ENCODE measurements around the gene ABO. TPM values are rescaled to one million over a fixed set of nuclear protein-coding genes. Genes with fewer than 3 reads are reported as not detected.

ABO gene
- total RNA-seq, 1 experiment from 2014 or later, result 1.2 TPM

DNA sequence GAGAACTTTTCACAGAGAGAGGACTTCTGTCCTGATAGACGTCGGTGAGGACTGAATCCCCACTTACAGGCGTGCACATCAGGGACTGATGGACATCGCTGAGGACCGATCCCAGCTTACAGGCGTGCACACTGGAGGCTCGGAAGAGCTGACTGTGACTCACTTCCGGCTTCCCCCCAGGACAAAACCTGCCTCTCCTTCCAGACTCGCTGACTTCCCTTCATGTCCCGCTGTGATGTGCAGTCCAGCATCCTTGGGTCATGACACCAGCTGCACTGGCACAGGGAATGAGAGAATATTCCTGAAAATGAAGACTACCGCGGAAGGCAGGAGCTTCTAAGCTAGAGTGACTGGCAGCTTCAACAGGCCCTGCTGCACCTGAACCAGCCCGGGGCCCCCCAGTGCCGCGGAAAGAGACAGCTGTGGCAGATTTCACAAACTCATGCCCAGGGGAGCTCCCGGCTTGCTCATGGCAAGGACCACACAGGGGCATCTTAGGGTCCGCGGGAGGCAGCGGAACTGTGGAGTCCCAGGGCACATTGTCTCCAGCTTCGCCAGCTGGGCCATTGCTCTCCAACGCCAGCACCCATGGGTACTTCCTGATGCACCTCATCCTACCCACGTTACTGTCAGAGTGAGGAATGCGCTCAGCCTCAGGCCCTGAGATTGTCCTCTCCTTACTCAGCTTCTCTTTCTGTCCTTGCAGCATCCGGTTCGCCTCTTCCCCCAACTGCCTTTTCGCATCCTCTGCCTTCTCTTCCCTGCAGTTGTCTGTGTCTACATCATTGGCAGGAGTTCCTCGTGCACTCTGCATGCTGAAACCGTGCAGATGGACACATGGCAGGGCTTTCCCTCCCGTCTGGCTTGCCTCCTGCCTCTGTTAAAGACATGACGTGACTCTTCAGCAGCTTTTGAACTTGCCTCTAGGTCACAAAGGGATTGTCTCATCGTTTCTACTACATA is 31.5 kb upstream of the ABO start:
- Histone ChIP-seq H2AFZ (ENCODE audit: low read depth, low read length, poor library complexity, severe bottlenecking) (no peak overlapping the region), H3K27me3 (ENCODE audit: insufficient read depth, low read length) (0 out of 2 replicates have a peak, but pooled peaks cover 3% of the 10 kb centered on the region), H3K36me3 (ENCODE audit: control insufficient read depth in 1 of 2, insufficient read depth in 2 of 2, low read length in 2 of 2) (no peaks in the 10 kb centered on the region), H3K79me2 (ENCODE audit: insufficient read depth, low read length) (no peaks in the 10 kb centered on the region), H3K27ac (ENCODE audit: low read depth, low read length) (no peak overlapping the region), H3K9me3 (ENCODE audit: control insufficient read depth in 1 of 2, insufficient read depth in 1 of 2, low read depth in 1 of 2, low read length in 2 of 2) (peaks cover 0 to 3% of the 10 kb centered on the region in 2 experiments; a peak in 1 of 4 replicates), H3K4me2 (ENCODE audit: low read length) (no peak overlapping the region), H4K20me1 (ENCODE audit: insufficient read depth) (no peaks in the 10 kb centered on the region), H3K9me2 (ENCODE audit: insufficient read depth) (no peaks in the 10 kb centered on the region), H3K4me1 (ENCODE audit: control insufficient read depth in 1 of 2, insufficient read depth in 2 of 2, low read length in 2 of 2) (no peaks in the 10 kb centered on the region), H3K9ac (ENCODE audit: low read length) (no peak overlapping the region), H3K4me3 (replicated peaks in 1 of 2; ENCODE audit: low read depth in 1 of 2, low read length in 2 of 2) (no peak overlapping the region)
- ATAC-seq (no peak), DNase-seq (ENCODE audit: low read depth, low spot score) (no peak)
- intact Hi-C loops (cut with micrococcal nuclease), result no loop called here
- TF ChIP-seq, protein P1, sequence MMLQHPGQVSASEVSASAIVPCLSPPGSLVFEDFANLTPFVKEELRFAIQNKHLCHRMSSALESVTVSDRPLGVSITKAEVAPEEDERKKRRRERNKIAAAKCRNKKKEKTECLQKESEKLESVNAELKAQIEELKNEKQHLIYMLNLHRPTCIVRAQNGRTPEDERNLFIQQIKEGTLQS (IDR thresholded peaks at IDR 0.05), result no peak
- TF ChIP-seq, protein P2, sequence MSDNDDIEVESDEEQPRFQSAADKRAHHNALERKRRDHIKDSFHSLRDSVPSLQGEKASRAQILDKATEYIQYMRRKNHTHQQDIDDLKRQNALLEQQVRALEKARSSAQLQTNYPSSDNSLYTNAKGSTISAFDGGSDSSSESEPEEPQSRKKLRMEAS (IDR thresholded peaks at IDR 0.05), result no peak
- TF ChIP-seq CBX3 (IDR thresholded peaks at IDR 0.05; ENCODE audit: low read depth) (no peak), TCF7L2 (IDR thresholded peaks at IDR 0.05; ENCODE audit: borderline replicate concordance, extremely low read depth, insufficient read depth, insufficient read length) (no peak), EGR1 (IDR thresholded peaks at IDR 0.05; ENCODE audit: low read depth) (no peak), SP1 (IDR thresholded peaks at IDR 0.05; ENCODE audit: low read depth) (no peak), EZH2phosphoT487 (IDR thresholded peaks at IDR 0.05; ENCODE audit: borderline replicate concordance) (no peak), JUND (IDR thresholded peaks at IDR 0.05) (no peak), POLR2AphosphoS5 (IDR thresholded peaks at IDR 0.05; ENCODE audit: low read depth, low read length) (no peak), FOSL1 (IDR thresholded peaks at IDR 0.05; ENCODE audit: low read depth) (no peak), POLR2A (IDR thresholded peaks at IDR 0.05; ENCODE audit: borderline replicate concordance, extremely low read depth, insufficient read depth, insufficient read length) (no peak), ELF1 (IDR thresholded peaks at IDR 0.05; ENCODE audit: borderline replicate concordance, low read depth) (no peak), SIN3A (IDR thresholded peaks at IDR 0.05; ENCODE audit: low read depth) (no peak), SRF (IDR thresholded peaks at IDR 0.05; ENCODE audit: low read depth) (no peak), ZFX (IDR thresholded peaks at IDR 0.05) (no peak), RAD21 (IDR thresholded peaks at IDR 0.05; ENCODE audit: low read depth) (no peak)
- TF ChIP-seq, protein P3, sequence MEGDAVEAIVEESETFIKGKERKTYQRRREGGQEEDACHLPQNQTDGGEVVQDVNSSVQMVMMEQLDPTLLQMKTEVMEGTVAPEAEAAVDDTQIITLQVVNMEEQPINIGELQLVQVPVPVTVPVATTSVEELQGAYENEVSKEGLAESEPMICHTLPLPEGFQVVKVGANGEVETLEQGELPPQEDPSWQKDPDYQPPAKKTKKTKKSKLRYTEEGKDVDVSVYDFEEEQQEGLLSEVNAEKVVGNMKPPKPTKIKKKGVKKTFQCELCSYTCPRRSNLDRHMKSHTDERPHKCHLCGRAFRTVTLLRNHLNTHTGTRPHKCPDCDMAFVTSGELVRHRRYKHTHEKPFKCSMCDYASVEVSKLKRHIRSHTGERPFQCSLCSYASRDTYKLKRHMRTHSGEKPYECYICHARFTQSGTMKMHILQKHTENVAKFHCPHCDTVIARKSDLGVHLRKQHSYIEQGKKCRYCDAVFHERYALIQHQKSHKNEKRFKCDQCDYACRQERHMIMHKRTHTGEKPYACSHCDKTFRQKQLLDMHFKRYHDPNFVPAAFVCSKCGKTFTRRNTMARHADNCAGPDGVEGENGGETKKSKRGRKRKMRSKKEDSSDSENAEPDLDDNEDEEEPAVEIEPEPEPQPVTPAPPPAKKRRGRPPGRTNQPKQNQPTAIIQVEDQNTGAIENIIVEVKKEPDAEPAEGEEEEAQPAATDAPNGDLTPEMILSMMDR (IDR thresholded peaks at IDR 0.05 in 2 of 3, conservative IDR thresholded peaks at IDR 0.05 in 1 of 3; ENCODE audit: borderline replicate concordance in 1 of 3, insufficient read depth in 1 of 3, low read depth in 2 of 3, low read length in 2 of 3), result no peak
- RAD21 ChIA-PET (ENCODE audit: low non-redundant PET in 1 of 2, low total read pairs in 2 of 2, uncharacterized antibody in 2 of 2, unreplicated experiment in 2 of 2), result no interaction called here
- POLR2A ChIA-PET, result interaction anchor here (0.6 kb wide), 2 partner anchors 37 to 167 kb away, joined by 3 to 4 read pairs; no protein-coding TSS in a partner anchor
- no TSS peak for BruUV-seq (replicated peaks)
- CTCF ChIA-PET, result no interaction called here

Measured in HCT116 (cell line).